Measurements from ENCODE around the gene TMEM120B.

GRCh38 chr12:121799156-121799841, 86.7 kb downstream of the TMEM120B start:
- TF ChIP-seq, protein P1, sequence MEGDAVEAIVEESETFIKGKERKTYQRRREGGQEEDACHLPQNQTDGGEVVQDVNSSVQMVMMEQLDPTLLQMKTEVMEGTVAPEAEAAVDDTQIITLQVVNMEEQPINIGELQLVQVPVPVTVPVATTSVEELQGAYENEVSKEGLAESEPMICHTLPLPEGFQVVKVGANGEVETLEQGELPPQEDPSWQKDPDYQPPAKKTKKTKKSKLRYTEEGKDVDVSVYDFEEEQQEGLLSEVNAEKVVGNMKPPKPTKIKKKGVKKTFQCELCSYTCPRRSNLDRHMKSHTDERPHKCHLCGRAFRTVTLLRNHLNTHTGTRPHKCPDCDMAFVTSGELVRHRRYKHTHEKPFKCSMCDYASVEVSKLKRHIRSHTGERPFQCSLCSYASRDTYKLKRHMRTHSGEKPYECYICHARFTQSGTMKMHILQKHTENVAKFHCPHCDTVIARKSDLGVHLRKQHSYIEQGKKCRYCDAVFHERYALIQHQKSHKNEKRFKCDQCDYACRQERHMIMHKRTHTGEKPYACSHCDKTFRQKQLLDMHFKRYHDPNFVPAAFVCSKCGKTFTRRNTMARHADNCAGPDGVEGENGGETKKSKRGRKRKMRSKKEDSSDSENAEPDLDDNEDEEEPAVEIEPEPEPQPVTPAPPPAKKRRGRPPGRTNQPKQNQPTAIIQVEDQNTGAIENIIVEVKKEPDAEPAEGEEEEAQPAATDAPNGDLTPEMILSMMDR (IDR thresholded peaks at IDR 0.05) = no peak
- no peak for TF ChIP-seq POLR2A (IDR thresholded peaks at IDR 0.05)

Data from lower leg skin (tissue), 3 donors.